ENCODE data around the gene OTUB2. TPM values are rescaled to one million over a fixed set of nuclear protein-coding genes. Genes with fewer than 3 reads are reported as not detected.

The OTUB2 gene
- total and polyA plus RNA-seq, 2 of the 8 experiments (the other 6 are each of a cell fraction or from before 2014, with no cell fraction given) = 2.2 to 4.2 TPM

DNA sequence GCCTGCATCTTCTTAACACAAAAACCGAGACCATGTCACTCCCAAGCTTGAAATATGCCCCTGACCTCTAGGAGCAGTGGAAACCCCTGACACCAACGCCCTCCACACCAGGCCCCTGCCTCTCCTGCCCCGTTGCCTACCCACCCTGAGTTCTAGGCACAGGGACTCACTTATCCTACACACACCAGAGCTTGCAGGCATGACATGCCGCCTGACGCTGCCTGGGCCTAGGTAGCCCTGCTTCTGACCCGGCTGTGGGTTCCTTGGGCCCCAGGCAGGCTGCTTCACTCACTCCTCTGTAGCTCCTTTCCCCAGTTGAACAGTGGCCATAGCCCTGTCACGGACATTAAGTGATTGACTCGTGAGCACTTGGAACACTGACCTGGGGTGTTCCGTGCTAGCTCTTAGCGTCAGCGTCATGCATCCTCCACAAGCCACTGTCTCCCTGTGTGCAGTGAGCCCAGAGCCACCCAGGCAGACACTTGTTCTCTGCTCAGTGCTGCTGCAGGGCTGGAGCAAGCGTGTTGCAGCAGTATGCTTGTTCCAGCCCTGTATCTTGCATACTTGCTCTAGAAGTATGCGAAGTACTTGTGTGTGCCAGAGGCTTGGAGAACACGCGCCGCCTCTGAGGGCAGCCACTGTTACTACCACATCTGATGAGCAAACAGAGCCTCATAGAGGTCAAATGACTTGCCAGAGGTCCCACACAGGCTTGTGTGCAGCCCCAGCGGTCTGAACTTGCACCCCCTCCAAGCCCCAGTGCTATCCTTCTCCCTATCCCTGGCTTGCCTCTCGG, 15.6 kb downstream of the OTUB2 start (continued):
- TF ChIP-seq HDAC2 (IDR thresholded peaks at IDR 0.05; ENCODE audit: borderline replicate concordance in 1 of 2, low read depth in 2 of 2, low read length in 2 of 2) (no peak), TEAD4 (IDR thresholded peaks at IDR 0.05; ENCODE audit: low read depth, low read length) (no peak), RFX5 (IDR thresholded peaks at IDR 0.05; ENCODE audit: borderline replicate concordance, low read depth, low read length) (no peak)

All from H1 (cell line).